GM12801 (cell line): ENCODE results near the gene TAB3.

Experiments
- TF ChIP-seq, protein P1 (sequence below): IDR thresholded peaks from one replicate; pipeline ENCODE4 v1.5.1; 2011; ENCODE audit warnings: control low read depth; ENCODE audit not compliant: insufficient read length; ENCODE audit errors: extremely low read depth

TAB3 gene

DNA sequence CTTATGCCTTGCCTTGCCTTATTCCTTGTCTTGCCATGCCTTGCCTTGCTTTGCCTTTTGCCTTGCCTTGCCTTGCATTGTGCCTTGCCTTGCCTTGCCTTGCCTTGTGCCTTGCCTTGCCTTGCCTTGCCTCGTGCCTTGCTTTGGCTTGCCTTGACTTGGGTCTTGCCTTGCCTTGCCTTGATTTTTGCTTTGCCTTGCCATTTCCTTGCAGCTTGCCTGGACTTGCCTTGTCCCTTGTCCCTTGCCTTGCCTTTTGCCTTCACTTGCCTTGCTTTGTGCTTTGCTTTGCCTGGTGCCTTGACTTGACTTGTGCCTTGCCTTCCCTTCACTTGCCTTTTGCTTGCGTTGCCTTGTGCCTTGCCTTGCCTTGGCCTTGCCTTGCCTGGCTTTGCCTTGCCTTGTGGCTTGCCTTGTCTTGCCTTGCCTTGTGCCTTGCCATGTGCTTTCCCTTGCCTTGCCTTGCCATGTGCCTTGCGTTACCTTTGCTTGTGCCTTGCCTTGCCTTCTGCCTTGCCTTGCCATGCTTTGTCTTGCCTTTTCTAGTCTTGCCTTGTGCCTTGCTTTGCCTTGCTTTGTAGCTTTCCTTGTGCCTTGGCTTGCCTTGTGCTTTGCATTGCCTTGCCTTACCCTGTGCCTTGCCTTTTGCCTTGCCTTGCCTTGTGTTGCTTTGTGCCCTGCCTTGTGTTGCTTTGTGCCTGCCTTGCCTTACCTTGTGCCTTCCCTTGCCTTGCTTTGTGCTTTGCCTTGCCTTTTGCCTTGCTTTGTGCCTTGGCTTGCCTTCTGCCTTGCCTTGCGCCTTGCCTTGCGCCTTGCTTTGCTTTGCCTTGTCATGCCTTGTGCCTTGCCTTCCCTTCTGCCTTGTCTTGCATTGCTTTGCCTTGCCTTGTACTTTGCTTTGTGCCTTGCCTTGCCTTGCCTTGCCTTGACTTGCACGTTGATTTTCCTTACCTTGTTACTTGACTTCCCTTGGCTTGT, 92.8 kb downstream of the TAB3 start:
- TF ChIP-seq, protein P1, sequence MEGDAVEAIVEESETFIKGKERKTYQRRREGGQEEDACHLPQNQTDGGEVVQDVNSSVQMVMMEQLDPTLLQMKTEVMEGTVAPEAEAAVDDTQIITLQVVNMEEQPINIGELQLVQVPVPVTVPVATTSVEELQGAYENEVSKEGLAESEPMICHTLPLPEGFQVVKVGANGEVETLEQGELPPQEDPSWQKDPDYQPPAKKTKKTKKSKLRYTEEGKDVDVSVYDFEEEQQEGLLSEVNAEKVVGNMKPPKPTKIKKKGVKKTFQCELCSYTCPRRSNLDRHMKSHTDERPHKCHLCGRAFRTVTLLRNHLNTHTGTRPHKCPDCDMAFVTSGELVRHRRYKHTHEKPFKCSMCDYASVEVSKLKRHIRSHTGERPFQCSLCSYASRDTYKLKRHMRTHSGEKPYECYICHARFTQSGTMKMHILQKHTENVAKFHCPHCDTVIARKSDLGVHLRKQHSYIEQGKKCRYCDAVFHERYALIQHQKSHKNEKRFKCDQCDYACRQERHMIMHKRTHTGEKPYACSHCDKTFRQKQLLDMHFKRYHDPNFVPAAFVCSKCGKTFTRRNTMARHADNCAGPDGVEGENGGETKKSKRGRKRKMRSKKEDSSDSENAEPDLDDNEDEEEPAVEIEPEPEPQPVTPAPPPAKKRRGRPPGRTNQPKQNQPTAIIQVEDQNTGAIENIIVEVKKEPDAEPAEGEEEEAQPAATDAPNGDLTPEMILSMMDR = no peak

DNA sequence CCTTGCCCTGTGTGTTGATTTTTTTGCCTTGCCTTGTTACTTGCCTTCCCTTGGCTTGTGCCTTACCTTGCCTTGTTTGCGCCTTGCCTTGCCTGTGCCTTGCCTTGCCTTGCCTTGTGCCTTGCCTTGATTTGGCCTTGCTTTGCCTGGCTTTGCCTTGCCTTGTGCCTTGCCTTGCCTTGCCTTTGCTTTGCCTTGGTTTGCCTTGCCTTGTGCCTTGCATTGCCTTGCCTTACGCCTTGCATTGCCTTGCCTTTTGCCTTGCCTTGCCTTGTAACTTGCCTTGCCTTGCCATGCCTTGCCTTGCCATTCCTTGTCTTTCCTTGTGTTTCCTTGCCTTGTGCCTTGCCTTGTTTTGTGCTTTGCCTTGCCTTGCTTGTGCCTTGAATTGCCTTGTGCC, 94.6 kb downstream of the TAB3 start:
- TF ChIP-seq, protein P1 = no peak

DNA sequence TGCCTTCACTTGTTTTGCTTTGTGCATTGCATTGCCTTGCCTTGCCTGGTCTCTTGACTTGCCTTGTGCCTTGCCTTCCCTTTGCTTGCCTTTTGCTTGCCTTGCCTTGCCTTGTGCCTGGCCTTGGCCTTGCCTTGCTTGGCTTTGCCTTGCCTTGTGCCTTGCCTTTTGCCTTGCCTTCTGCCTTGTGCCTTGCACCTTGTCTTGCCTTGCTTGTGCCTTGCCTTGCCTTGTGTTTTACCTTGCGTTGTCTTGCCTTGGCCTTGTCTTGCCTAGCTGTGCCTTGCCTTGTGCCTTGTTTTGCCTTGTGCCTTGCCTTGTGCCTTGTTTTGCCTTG, 95.3 kb downstream of the TAB3 start:
- TF ChIP-seq, protein P1 = no peak

DNA sequence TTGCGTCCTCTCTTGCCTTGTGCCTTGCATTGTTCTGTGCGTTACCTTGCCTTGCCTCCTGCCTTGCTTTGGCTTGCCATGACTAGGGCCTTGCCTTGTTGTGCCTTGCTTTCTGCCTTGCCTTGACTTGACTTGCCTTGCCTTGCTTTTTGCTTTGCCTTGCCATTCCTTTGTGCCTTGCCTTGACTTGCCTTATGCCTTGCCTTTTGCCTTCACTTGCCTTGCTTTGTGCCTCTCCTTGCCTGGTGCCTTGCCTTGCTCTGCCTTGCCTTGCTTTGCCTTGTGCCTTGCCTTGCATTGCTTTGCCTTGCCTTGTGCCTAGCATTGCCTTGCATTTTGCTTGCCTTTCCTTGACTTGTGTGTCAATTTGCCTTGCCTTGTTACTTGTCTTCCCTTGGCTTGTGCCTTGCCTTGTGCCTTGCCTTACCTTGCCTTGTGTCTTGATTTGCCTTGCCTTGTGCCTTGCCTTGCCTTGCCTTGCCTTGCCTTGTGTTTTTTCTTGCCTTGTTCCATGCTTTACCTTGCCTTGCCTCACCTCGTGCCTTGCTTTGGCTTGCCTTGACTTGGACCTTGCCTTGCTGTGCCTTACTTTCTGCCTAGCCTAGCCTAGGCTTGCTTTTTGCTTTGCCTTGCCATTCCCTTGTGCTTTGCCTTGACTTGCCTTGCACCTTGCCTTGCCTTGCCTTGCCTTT, 95.8 kb downstream of the TAB3 start:
- TF ChIP-seq, protein P1 = no peak

DNA sequence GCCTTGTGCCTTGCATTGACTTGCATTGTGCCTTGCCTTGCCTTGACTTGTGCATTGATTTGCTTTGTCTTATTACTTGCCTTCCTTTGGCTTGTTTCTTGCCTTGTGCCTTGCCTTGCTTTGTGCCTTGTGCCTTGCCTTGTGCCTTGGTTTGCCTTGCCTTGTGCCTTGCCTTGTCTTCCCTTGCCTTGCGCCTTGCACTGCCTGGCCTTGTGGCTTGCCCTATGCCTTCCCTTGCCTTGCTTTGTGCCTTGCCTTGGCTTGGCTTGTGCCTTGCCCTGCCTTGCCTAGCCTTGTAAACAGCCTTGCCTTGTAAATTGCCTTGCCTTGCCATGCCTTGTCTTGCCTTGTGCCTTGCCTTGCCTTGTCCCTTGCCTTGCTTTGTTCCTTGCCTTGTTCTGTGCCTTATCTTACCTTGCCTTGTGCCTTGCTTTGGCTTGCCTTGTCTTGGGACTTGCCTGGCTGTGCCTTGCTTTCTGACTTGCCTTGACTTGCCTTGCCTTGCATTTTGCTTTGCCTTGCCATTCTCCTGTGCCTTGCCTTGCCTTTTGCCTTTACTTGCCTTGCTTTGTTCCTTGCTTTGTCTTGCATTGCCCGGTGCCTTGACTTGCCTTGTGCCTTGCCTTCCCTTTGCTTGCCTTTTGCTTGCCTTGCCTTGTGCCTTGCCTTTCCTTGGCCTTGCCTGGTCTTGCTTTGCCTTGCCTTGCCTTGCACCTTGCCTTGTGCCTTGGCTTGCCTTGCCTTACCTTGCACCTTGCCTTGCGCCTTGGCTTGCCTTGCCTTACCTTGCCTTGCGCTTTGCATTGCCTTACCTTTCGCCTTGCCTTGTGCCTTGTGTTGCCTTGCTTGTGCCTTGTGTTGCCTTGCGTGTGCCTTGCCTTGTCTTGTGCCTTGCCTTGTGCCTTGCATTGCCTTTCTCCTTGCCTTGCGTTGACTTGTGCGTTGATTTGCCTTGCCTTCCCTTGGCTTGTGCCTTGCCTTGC, 97.5 kb downstream of the TAB3 start:
- TF ChIP-seq, protein P1 = no peak

DNA sequence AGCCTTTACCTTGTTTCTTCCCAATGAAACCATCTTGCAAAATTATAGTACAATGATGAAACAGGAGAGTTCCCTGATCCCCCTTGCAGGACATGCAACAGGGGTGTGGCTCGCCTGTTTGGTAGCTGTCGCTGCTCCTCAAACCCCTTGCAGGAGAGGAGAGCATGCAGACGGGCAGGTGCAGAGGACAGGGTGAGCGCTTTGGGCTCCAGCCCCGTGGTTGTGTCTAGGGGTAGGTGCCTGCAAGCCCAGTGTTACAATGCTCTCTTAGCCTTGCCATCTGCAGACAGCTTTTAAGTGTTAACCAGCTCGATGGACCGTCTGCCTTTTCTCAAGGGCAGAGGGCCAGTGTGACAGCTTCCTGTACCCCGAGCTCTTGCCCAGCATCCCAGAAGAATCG, 102.0 kb downstream of the TAB3 start:
- TF ChIP-seq, protein P1 = no peak
